Measurements from ENCODE around the gene SKP1. TPM values are rescaled to one million over a fixed set of nuclear protein-coding genes. Genes with fewer than 3 reads are reported as not detected.

Gene SKP1
- polyA plus RNA-seq, 5 donors, result 538 to 706 (median 552) TPM

GRCh38 chr5:134131578-134132350, 45.0 kb downstream of the SKP1 start:
- no peak for DNase-seq

DNA sequence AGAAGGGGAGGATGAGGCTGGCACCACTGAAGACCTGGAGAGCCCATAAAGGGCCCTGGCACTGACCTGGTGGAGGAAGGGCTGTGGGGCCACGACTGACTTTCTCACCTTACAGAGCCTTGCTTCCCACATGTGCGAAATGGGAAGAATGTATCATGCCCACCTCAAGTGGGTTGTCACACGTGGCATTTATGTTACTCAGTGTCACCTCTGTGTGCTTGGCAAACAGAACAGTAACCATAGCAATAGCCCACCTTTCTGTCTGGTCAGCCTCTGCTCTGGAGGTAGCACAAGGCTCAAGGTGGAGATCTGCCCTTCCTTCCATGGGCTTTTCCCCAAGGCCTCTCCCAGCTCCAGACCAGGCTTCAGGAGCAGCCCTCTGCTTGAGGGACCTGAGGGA, 45.6 kb downstream of the SKP1 start:
- DNase-seq, result no peak

- DNase-seq, result no peak
Measured at GRCh38 chr5:134130239-134130945, 46.4 kb downstream of the SKP1 start.

DNA sequence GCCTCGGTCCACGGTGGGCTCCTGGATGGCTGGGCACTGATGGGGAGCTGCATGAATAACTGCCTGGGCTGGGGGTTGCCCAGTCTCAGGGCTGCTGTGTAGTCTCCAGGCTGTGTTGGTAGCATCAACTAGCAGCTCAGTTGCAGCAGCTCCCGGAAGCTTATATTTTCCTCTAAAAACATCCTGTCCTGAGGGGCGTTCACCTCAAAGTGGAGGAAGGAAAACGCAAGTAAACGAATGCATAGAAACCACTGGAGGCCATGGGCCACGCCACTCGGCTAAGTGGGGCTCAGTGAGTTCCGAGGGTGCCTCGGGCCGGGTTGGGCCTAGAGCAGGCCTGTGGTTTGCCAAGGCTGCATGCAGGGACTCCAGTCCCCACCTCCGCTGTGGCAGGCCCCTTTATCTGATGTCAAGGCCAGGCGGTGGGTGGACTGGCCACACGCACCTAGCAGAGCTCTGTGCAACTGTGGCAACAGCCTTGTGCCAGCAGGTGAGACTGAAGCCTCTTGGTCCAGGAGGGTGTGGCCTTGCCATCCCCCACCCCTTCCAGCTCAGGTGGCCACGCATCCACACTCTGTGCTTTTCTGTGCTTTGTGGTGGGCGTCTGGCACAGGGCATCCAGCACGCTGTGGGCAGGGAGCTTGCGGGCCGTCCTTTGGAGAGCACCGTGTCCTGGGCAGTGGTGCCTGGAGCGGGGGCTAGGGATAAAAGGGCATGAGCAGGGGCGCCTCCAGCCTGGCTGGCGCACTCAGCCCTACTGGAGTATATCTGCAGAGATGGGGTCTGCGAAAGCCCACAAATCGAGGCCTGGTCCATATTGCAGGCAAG, 47.1 kb downstream of the SKP1 start:
- DNase-seq, result no peak

DNA sequence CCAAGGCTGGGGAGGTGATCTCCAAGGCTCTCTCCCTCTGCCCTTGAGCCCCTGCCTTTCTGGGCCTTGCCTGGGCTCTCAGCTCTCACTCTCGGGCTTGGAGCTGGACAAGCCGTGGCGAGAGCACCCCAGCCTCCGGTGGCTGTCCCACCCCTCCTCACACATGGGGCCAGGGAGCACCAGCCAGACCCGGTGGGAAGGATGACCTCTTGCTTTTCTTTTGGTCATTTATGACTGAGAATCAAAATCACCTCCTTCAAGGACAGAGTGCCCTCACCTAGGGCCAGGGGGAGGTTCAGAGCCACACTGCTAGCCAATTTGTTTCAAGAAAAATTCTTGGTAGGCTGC, 48.1 kb downstream of the SKP1 start:
- no peak for DNase-seq

- DNase-seq, result no peak
Measured at GRCh38 chr5:134127988-134128647, 48.6 kb downstream of the SKP1 start.

GRCh38 chr5:134127376-134127861, 49.3 kb downstream of the SKP1 start:
- DNase-seq, result no peak

GRCh38 chr5:134125039-134126015, 51.4 kb downstream of the SKP1 start:
- DNase-seq, result no peak

DNA sequence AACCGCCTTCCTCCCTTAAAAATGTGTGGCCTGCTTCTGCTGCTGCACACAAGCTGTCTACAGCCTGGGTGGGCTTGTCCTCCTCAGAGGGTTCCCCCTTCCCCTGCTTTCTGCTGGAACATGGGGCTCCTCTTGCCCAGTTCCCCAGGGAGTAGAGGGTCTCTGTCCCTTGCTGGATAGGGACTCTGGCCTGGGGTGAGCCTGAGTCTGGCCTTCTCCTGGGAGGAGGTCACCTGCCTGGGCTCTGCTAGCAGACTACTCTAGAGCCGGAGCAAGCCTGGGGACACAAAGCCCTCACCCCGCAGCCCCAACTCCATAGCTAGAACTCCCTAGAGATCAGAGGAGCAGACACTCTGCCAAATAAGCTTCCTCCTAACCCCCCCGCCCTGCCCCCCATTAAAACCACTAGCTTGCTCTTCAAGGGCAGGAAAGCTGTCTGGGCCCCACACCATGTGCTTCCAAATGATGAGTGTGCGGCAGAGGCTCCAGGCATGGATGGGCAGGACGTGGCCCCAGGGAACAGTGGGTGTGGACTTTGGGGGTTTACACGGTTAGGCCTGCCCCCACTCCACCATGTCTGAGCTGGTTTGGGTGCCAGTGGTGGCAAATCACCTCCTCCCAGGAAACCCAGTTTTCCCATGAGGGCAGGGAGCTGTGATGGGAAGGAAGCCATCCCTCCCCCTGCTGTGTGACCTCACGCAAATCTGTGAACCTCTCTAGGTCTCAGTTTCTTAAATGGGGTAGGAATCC, 52.3 kb downstream of the SKP1 start:
- no peak for DNase-seq

DNA sequence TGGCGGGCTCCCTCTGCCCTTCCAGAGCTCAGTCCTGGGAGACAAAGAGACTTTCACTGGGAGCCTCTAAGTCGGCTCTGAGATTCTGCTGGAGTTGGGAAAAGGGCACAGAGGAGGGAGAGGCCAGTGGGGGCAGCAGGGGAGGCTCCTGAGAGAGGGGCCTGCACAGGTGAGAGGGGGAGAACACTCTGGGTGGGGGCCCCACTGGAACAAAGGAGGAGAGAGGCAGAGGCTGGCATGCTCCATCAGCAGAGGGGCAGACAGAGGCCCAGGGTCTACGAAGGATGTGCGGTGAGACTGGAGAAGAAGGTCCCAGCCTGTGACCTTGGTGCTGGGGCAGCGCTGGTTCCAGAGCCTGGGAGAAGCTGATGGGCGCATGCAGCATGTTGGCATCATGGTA, 53.4 kb downstream of the SKP1 start:
- no peak for DNase-seq

- DNase-seq, result no peak
Measured at GRCh38 chr5:134122530-134122929, 54.2 kb downstream of the SKP1 start.

DNA sequence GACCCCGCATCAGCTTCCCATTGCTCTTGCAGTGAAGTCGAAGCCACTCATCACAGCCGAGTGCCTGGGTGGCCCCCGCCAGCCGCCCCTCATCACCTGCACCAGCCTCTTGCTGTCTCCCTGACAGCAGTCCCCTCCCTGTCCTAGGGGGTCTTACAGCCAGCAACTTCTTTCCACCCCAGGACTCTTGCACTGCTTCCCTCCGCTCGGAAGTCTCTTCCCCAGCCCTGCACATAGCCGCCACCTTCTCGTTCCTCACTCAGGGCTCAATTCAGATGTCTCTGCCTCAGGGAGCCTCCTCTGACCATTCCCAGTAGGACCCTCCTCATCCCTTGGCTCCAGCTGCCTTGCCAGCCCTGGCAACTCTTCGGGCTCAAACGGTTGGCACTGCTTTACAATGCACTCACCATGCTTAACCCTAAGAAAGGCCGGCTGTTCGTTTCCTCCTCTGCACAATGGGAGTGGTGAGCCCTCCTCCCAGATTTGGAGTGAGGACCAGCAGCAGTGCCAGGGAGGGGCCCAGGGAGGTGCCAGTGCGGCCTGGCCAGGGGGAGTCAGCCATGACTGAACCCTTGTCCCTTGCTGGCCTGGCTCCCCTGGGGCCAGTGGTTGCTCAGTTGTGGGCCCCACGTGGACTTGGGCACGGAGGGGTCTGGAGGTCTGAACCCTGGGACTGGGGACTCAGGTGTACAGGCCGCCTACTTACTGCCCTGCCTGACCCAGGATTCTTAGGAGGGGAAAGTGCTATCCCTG, 56.2 kb downstream of the SKP1 start:
- DNase-seq, result no peak

DNA sequence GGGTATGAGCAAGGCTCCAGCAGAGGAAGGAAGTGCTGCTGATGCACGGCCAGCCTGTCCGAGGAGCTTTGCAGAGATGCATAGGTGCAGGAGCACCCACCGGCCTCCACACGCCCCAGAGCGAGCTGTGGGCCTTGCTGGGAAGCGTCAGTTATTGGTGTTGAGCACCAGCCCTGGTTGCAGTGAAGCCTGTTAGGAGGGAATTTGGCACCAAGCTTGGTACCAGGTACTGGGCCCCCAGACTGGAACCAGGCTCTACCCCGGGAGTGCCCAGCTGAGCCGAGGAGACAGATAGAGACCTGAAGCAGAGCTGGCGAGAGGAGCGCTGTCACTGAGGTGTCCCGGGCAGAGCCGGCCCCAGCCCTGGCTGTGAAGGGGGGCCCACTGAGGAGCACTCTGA, 57.0 kb downstream of the SKP1 start:
- DNase-seq, result no peak

DNA sequence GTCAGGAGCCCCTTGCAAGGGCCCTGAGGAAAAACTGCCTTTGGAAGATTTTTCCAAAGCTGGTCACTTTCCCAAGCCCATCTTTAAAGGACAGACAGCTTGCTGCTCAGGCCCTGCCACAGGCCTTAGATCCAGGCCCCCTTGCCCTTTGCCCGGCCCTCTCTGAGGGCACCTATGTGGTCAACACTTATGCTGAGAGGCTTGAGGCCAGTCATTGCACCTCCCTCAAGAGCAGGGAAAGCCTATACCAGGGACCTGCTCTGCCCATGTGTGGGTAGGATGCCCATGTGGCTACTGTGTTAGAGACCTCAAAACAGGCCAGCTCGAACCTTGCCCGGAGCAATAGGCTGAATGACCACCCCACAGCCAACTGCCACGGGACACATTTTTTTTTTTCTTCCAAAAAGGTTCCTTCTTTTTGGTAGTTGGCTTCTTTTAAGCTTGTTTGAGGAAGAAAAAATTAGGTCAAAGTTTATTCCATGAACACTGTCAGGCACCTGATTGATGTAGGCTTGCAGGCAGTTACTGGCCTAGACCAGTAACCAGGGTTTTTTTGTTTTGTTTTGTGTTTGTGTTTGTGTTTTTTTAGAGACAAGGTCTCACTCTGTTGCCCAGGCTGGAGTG, 58.4 kb downstream of the SKP1 start:
- DNase-seq, result no peak

DNA sequence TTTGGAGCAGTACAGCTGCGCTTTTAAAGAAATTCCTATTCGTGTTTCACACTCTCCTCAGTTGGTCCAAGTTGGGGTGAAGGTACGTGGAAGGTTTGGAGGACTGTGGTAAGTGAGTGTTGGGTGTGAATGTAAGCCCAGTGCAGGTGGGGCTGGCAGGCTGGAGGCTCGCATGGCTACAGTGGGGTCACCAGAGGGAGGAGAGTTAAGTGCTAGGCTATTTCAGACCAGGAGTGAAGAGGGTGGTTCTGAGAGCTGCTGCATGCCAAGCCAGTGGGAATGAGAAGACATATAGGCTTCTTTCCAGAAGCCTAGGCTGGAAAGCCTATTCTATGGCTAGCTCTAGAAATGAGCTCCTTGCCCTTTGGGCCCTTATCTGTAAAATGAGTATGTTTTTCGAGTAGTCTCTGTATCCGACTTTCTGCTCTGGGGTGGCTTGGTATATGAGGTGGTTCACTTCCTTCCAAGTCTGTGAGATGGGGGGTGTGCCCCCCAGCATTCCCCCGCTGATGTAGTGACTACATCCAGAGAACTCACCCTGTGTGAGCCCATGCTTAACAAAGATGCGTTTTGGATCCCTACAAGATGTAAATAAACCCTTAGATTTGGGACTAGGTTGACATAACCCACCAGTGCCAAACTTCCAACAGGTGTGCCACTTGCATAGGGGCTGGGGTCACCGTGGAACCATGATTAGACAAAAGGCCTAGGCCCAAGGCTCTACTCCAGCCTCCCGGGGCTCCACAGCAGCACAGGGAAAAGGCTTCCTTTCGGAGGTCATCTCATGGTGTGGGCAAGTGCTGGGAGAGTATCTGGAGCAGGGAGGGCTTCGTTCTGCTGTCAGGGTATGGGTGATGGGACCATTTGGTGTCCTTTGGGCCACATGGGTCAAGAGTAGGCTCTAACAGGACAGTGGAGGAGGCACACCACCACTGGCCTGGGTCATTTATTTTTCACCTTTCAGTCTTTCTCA, 59.7 kb downstream of the SKP1 start:
- DNase-seq, result no peak

DNA sequence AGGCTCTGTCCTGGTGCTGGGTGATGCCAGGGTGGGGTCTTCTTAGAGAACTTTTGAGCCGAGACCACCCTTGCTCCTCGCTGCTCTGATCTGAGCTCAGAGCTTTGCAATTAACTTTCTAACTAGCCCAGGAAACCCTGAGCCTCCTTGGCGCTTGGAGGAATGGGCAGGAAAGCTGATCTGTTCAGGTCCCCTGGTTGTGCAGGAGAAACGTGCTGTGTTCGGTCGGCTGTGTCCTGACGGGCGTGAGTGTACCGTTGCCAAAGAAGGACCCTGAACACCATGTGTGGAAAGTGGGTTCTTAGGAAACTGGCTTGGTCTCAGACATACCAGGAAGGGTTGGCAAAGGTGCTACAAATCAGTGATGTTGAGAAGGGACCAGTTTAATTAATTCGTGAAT, 60.5 kb downstream of the SKP1 start:
- no peak for DNase-seq

DNA sequence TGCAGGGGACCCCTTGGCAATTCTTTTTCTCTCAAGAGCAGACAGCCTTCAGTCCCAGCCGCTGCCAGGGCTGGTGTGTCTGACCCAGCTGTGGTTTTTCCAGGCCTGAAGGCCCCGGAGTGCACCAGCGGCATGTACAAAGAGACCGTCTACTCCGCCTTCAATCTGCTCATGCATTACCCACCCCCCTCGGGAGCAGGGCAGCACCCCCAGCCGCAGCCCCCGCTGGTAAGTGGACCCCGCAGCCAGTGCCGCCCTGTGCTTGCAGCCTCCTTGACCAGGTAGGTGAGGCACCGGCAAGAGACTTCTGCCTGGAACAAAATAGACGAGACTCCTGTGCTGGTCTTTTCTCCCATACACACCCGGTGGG, 61.0 kb downstream of the SKP1 start:
- no peak for DNase-seq
